Fibroblast of lung (primary cell): ENCODE measurements around the gene PRPF6. TPM values are rescaled to one million over a fixed set of nuclear protein-coding genes. Genes with fewer than 3 reads are reported as not detected.

Source experiments
- DNase-seq, 2 donors: peaks; one replicate each; pipeline versions ENCODE4 v3.0.0 to v3.0.0-alpha.2; 2010; ENCODE audit warnings: low read depth in 2 of 2
- H2AFZ ChIP-seq: 2 replicates; pipeline ENCODE4 v1.5.1; 2012; ENCODE audit warnings: low read length, control low read depth, inconsistent platforms
- H3K27ac ChIP-seq: 2 replicates; pipeline ENCODE4 v1.5.1; 2011; ENCODE audit warnings: low read length, control low read depth; ENCODE audit not compliant: insufficient read depth
- H3K27me3 ChIP-seq: 2 replicates; pipeline ENCODE4 v1.5.1; 2011; ENCODE audit warnings: mild to moderate bottlenecking, low read length; ENCODE audit not compliant: control insufficient read depth, insufficient read depth
- H3K36me3 ChIP-seq: 2 replicates; pipeline ENCODE4 v1.5.1; 2011; ENCODE audit warnings: low read length; ENCODE audit not compliant: control insufficient read depth, insufficient read depth
- H3K4me1 ChIP-seq: 2 replicates; pipeline ENCODE4 v1.5.1; 2011; ENCODE audit warnings: low read length; ENCODE audit not compliant: control insufficient read depth, insufficient read depth; ENCODE audit errors: extremely low read depth
- H3K4me2 ChIP-seq: 2 replicates; pipeline ENCODE4 v1.5.1; 2011; ENCODE audit warnings: low read length, control low read depth; ENCODE audit not compliant: insufficient read depth; ENCODE audit errors: extremely low read depth
- H3K4me3 ChIP-seq, 4 experiments: fragments of 200-600 bp in 1 of 4; sonication (generic) in 1 of 4; replicated peaks in 1 of 4; 2 replicates each; pipeline ENCODE4 v1.5.1; 2011 to 2016; ENCODE audit warnings: low read length in 4 of 4, low read depth in 3 of 4, mild to moderate bottlenecking in 3 of 4, control low read depth in 2 of 4, inconsistent platforms in 1 of 4, mixed read lengths in 1 of 4; ENCODE audit not compliant: insufficient read depth in 1 of 4; ENCODE audit errors: control extremely low read depth in 1 of 4
- H3K79me2 ChIP-seq: 2 replicates; pipeline ENCODE4 v1.5.1; 2012; ENCODE audit warnings: mild to moderate bottlenecking, low read length, inconsistent platforms; ENCODE audit not compliant: control insufficient read depth, insufficient read depth
- H3K9ac ChIP-seq: 2 replicates; pipeline ENCODE4 v1.5.1; 2011; ENCODE audit warnings: mild to moderate bottlenecking, low read length, control low read depth; ENCODE audit not compliant: insufficient read depth
- H3K9me3 ChIP-seq: 2 replicates; pipeline ENCODE4 v1.5.1; 2012; ENCODE audit warnings: low read depth, low read length; ENCODE audit not compliant: control insufficient read depth, insufficient read depth
- H4K20me1 ChIP-seq: 2 replicates; pipeline ENCODE4 v1.5.1; 2011; ENCODE audit warnings: low read length; ENCODE audit not compliant: control insufficient read depth, insufficient read depth; ENCODE audit errors: extremely low read depth
- EZH2 ChIP-seq: IDR thresholded peaks from 2 replicates; pipeline ENCODE4 v1.5.1; 2012; ENCODE audit warnings: low read length, control low read depth, mild to moderate bottlenecking; ENCODE audit errors: missing control alignments
- polyA plus RNA-seq, 2 donors: library from polyadenylated mRNA; depleted of rRNA in 1 of 2; stranded (reverse) in 1 of 2; unstranded in 1 of 2; fragments of >200 nt; gene quantifications; 2 replicates each; pipeline ENCODE4 v1.2.1, GENCODE V29; 2011 to 2012; ENCODE audit warnings: missing spikeins in 1 of 2
- total RNA-seq: library from RNA; depleted of rRNA; stranded (reverse); fragments of >200 nt; gene quantifications from 2 replicates; pipeline ENCODE4 v1.2.1, GENCODE V29; 2014
- TF ChIP-seq, protein P1 (sequence below), 2 donors: IDR thresholded peaks in 1 of 2; conservative IDR thresholded peaks in 1 of 2; 1 replicate in 1 of 2; 2 replicates in 1 of 2; pipeline ENCODE4 v1.5.1; 2011 to 2012; ENCODE audit warnings: low read length in 2 of 2, control low read depth in 1 of 2, inconsistent platforms in 1 of 2, low read depth in 1 of 2, mild to moderate bottlenecking in 1 of 2

The PRPF6 gene
- total and polyA plus RNA-seq, 2 donors (not counting 1 experiment from before 2014, with no cell fraction given): 28.2 to 52.0 TPM

DNA sequence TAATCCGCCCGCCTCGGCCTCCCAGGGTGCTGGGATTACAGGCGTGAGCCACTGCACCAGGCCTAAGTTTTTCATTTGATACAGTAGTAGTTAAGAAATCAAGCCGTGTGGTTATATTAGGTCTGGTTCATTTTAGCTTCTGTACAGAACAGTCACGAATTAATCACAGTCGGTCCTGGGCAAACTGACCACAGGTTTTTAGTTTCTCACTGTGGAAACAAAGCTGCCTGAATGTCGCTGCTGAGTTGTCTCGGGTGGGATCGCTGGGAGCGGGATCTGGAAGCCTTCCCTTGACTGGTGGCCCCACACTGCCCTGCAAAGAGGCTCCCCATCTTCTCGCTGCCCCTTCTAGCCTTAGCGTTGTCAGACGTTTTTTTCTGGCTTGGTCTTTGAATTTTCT is 43.3 kb upstream of the PRPF6 start:
- peaks cover 4% of the 10 kb centered on the region for H3K79me2 ChIP-seq
- no peaks in the 10 kb centered on the region for H3K9me3 ChIP-seq
- no peak overlapping the region for H3K27ac ChIP-seq
- H3K9ac ChIP-seq: no peak overlapping the region
- H3K27me3 ChIP-seq: no peaks in the 10 kb centered on the region
- no peak for TF ChIP-seq EZH2
- TF ChIP-seq, protein P1, sequence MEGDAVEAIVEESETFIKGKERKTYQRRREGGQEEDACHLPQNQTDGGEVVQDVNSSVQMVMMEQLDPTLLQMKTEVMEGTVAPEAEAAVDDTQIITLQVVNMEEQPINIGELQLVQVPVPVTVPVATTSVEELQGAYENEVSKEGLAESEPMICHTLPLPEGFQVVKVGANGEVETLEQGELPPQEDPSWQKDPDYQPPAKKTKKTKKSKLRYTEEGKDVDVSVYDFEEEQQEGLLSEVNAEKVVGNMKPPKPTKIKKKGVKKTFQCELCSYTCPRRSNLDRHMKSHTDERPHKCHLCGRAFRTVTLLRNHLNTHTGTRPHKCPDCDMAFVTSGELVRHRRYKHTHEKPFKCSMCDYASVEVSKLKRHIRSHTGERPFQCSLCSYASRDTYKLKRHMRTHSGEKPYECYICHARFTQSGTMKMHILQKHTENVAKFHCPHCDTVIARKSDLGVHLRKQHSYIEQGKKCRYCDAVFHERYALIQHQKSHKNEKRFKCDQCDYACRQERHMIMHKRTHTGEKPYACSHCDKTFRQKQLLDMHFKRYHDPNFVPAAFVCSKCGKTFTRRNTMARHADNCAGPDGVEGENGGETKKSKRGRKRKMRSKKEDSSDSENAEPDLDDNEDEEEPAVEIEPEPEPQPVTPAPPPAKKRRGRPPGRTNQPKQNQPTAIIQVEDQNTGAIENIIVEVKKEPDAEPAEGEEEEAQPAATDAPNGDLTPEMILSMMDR (conservative IDR thresholded peaks at IDR 0.05 in 1 of 2, IDR thresholded peaks at IDR 0.05 in 1 of 2; ENCODE audit: low read depth in 1 of 2, low read length in 2 of 2): no peak
- H2AFZ ChIP-seq: no peak overlapping the region
- H3K36me3 ChIP-seq: peaks cover 28% of the 10 kb centered on the region
- peak in 1 of 2 donors; percentile 34 for DNase-seq
- no peak overlapping the region for H3K4me2 ChIP-seq
- H3K4me1 ChIP-seq: no peaks in the 10 kb centered on the region
- H4K20me1 ChIP-seq: no peaks in the 10 kb centered on the region
- H3K4me3 ChIP-seq: no peak overlapping the region

DNA sequence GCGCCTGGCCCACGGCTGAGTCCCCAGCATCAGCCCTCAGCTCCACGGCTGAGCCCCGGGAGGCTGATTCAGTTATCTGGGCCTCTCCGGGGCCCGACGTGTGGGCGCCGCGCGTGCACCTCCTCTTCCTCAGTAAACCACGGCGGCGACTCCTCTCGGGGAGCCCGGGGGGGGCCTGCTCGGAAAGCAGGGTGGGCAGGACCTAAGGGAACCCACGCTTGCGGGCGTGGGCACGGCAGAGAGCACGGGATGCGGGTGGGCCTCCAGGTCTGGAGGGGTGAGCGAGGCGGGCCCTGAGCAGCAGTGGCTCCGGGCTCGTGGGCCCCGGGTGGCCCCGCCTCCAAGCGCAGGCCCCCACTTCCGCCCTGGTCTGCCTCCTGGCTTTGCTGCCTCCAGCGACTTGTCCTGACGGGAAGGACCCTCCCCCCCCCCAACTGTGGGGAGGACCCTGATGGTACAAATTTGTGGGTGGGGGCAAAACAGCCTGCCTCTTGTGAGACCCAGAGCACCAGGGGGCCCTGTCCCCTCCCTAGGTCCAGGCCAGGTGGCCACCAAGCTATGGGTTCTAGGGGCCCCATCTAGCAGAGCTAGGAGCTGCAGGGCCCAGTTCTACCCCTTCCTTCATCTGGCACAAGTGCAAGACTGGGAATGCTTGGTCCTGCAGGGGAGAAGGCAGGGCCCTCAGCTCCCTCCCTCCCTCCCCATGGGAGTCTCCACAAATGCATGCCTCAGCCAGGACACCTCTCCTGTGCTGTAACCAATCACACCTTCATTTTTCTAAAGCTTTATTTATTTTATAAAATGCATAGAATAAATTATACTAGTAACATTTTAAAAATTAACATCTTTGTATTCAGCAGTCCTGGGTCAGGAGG is 41.6 kb upstream of the PRPF6 start:
- Histone ChIP-seq H3K4me3 (no peak overlapping the region), H3K4me2 (no peak overlapping the region), H3K27me3 (no peaks in the 10 kb centered on the region), H3K9me3 (no peaks in the 10 kb centered on the region), H3K9ac (no peak overlapping the region), H3K4me1 (no peaks in the 10 kb centered on the region), H2AFZ (no peak overlapping the region), H3K79me2 (peaks cover 4% of the 10 kb centered on the region), H4K20me1 (no peaks in the 10 kb centered on the region), H3K36me3 (peaks cover 35% of the 10 kb centered on the region), H3K27ac (no peak overlapping the region)
- no peak for TF ChIP-seq EZH2
- TF ChIP-seq, protein P1 (conservative IDR thresholded peaks at IDR 0.05 in 1 of 2, IDR thresholded peaks at IDR 0.05 in 1 of 2; ENCODE audit: low read depth in 1 of 2, low read length in 2 of 2): no peak
- DNase-seq: no peak

DNA sequence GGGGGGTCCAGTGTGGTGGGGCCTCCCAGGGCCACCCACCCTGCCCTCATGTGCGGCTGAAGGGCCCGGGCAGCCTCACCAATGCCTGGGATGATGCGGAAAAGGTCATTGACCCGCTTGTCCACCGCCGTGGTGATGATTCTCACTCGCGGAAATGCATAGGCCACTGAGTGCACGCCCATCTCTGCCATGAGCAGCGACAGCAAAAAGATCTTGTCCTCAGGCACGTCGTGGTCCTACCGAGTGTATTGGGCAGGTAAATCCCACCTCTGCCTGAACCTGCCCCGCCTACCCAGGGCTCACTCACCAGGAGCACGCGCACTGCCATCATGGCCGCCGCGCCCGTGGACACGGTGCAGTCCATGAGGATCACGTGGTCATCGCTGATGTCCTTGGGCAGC is 40.9 kb upstream of the PRPF6 start:
- Histone ChIP-seq H3K36me3 (peaks cover 39% of the 10 kb centered on the region), H3K27me3 (no peaks in the 10 kb centered on the region), H2AFZ (no peak overlapping the region), H3K27ac (no peak overlapping the region), H3K9ac (no peak overlapping the region), H3K79me2 (peaks cover 2% of the 10 kb centered on the region), H3K4me1 (no peaks in the 10 kb centered on the region), H3K9me3 (no peaks in the 10 kb centered on the region), H3K4me3 (no peak overlapping the region), H4K20me1 (no peaks in the 10 kb centered on the region), H3K4me2 (no peak overlapping the region)
- TF ChIP-seq, protein P1 (conservative IDR thresholded peaks at IDR 0.05 in 1 of 2, IDR thresholded peaks at IDR 0.05 in 1 of 2; ENCODE audit: low read depth in 1 of 2, low read length in 2 of 2): no peak
- no peak for TF ChIP-seq EZH2
- DNase-seq: no peak
